Fibroblast of lung (primary cell): Measurements from ENCODE around the gene SGO1.

Experiments used
- CTCF ChIP-seq, 2 donors: IDR thresholded peaks in 1 of 2; conservative IDR thresholded peaks in 1 of 2; 1 replicate in 1 of 2; 2 replicates in 1 of 2; pipeline ENCODE4 v1.5.1; 2011 to 2012; ENCODE audit warnings: low read length in 2 of 2, control low read depth in 1 of 2, inconsistent platforms in 1 of 2, low read depth in 1 of 2, mild to moderate bottlenecking in 1 of 2
- EZH2 ChIP-seq: IDR thresholded peaks from 2 replicates; pipeline ENCODE4 v1.5.1; 2012; ENCODE audit warnings: low read length, control low read depth, mild to moderate bottlenecking; ENCODE audit errors: missing control alignments

- TF ChIP-seq CTCF (conservative IDR thresholded peaks at IDR 0.05 in 1 of 2, IDR thresholded peaks at IDR 0.05 in 1 of 2; ENCODE audit: low read depth in 1 of 2, low read length in 2 of 2) (no peak), EZH2 (no peak)
These were observed 12.1 kb downstream of the SGO1 start for GRCh38 chr3:20173844-20174410.
